Heart left ventricle (tissue), 16 donors: ENCODE measurements around the gene ZSCAN10. TPM values are rescaled to one million over a fixed set of nuclear protein-coding genes. Genes with fewer than 3 reads are reported as not detected.
"Not testable (repeated sequence)": the region's sequence is repeated elsewhere in the genome, so short reads cannot be mapped to it uniquely, and the experiment has no call there.

Experiments
- ATAC-seq, 4 donors: fragments of 200-7000 bp; cut with Tn5 transposase; one replicate each; pipeline ENCODE4 v1.9.1; 2020 to 2022; ENCODE audit warnings: moderate library complexity in 4 of 4, mild to moderate bottlenecking in 3 of 4, moderate number of reproducible peaks in 1 of 4
- DNase-seq, 5 donors: peaks; one replicate each; pipeline ENCODE4 v3.0.0-alpha.2; 2020
- H3K27ac ChIP-seq, 12 donors: fragments of 200-600 bp; sonication (generic) in 4 of 12; one replicate each; pipeline versions ENCODE4 v1.5.0 to v1.8.0; 2016 to 2022; ENCODE audit warnings: mild to moderate bottlenecking in 2 of 12
- H3K27me3 ChIP-seq, 9 donors: fragments of 200-600 bp; sonication (generic) in 2 of 9; one replicate each; pipeline versions ENCODE4 v1.5.1 to v1.8.0; 2016 to 2022; ENCODE audit warnings: mild to moderate bottlenecking in 3 of 9
- H3K36me3 ChIP-seq, 9 donors: fragments of 200-600 bp; sonication (generic) in 2 of 9; one replicate each; pipeline versions ENCODE4 v1.5.0 to v1.8.0; 2018 to 2022; ENCODE audit warnings: mild to moderate bottlenecking in 2 of 9
- H3K4me1 ChIP-seq, 12 donors: fragments of 200-600 bp; sonication (generic) in 4 of 12; one replicate each; pipeline versions ENCODE4 v1.5.0 to v1.8.0; 2016 to 2022; ENCODE audit warnings: mild to moderate bottlenecking in 3 of 12
- H3K4me3 ChIP-seq, 12 donors: fragments of 200-600 bp; sonication (generic) in 4 of 12; one replicate each; pipeline versions ENCODE4 v1.5.0 to v1.8.0; 2017 to 2022; ENCODE audit warnings: mild to moderate bottlenecking in 9 of 12, moderate library complexity in 4 of 12
- H3K9me3 ChIP-seq, 12 donors: fragments of 200-600 bp; sonication (generic) in 4 of 12; one replicate each; pipeline versions ENCODE4 v1.5.0 to v1.8.0; 2016 to 2022; ENCODE audit warnings: mild to moderate bottlenecking in 1 of 12
- CTCF ChIP-seq, 12 donors: fragments of 200-600 bp; sonication (generic) in 4 of 12; IDR thresholded peaks; one replicate each; pipeline versions ENCODE4 v1.5.0 to v1.8.0; 2018 to 2022; ENCODE audit warnings: antibody characterized with exemption in 12 of 12, mild to moderate bottlenecking in 5 of 12
- POLR2A ChIP-seq, 2 donors: fragments of 450-650 bp; IDR thresholded peaks; one replicate each; pipeline ENCODE4 v1.6.1; 2017; ENCODE audit warnings: antibody characterized with exemption in 2 of 2, mild to moderate bottlenecking in 2 of 2, moderate library complexity in 2 of 2
- WGBS, 4 donors: extraction: QIAGEN DNeasy Blood & Tissue Kit in 2 of 4; methylation state at CpG; one replicate each; pipeline versions ENCODE4 v1.1.5 to v1.1.7; 2013 to 2018; 5-methylcytosine and 5-hydroxymethylcytosine counted together
- intact Hi-C, 10 donors: fragments of 100-400 bp; cut with DNase I; formaldehyde crosslinking; loops; one replicate each; pipeline versions ENCODE4 v1.11.1 to v1.14.2; 2022
- polyA plus RNA-seq, 2 donors: library from polyadenylated mRNA; stranded (reverse); fragments of 200-250 nt; gene quantifications; one replicate each; pipeline ENCODE4 v1.2.3, GENCODE V29; 2013
- total RNA-seq, 9 donors: library from RNA; depleted of rRNA in 2 of 9; stranded (reverse); fragments of >200 nt in 2 of 9; fragmentation: NEBNext Ultra II Directional in 3 of 9; extraction: Animal tissue kit (Norgen Biotek cat#: 25700) in 3 of 9; gene quantifications; one replicate each; pipeline versions ENCODE4 v1.1.0 to v1.2.4, GENCODE V29; 2016 to 2023
- donor health status: ischemic (EF 13 %, LVEDD 7.1; RV severe dilation, severe dysfunction).
- donor health status: healthy with polysubstance abuse.
- donor health status: DM: no; HTN: yes; CAD: no.
- donor health status: DM: no; HTN: no; CAD: no.
- donor health status: ischemic (EF 25% LVEDD 6.9; RV normal size, moderate dysfunction).
- donor health status: ischemic (EF 25% LVEDD 5.7; RV mildly dilated, moderate dysfunction).
- donor health status: healthy.
- donor health status: DM: yes; HTN: yes; CAD: no.
- donor health status: ischemic (EF 35%, LVEDD 5.7; RV mildly dilated, moderate dysfunction).
- donor health status: nonischemic (EF 11% LVEDD 7.7; RV severe dilation, severe dysfunction).
- donor health status: DM: yes; HTN: yes; CAD: no.
- donor health status: PGD.
- donor health status: ischemic (EF 29% LVEDD 5.4; RV normal size, mild dysfunction).
- donor health status: nonischemic (EF 23%, LVEDD 6.1; RV moderate dilation, normal function).

Gene ZSCAN10
- total and polyA plus RNA-seq, 11 donors = not detected

- 67 to 91% (median 79%) methylated on average over 5 to 6 of the region's 6 CpGs for WGBS, 4 donors
- Histone ChIP-seq H3K27me3 (no peaks in the 10 kb centered on the region), H3K9me3 (no peaks in the 10 kb centered on the region), H3K4me1 (peaks cover 0 to 24% (median 0%) of the 10 kb centered on the region in 12 donors), H3K27ac (peak overlapping the region in 2 of 12 donors; percentile 9 to 83), H3K4me3 (no peak overlapping the region), H3K36me3 (peaks cover 0 to 20% (median 4%) of the 10 kb centered on the region in 9 donors)
- TF ChIP-seq POLR2A (IDR thresholded peaks at IDR 0.05) (no peak), CTCF (IDR thresholded peaks at IDR 0.05) (no peak)
- DNase-seq (peak in 1 of 5 donors; percentile 10), ATAC-seq (no peak)
- intact Hi-C loops = no loop called here
These were observed 22.5 kb downstream of the ZSCAN10 start for GRCh38 chr16:3076577-3076976.

GRCh38 chr16:3075946-3076345, 23.1 kb downstream of the ZSCAN10 start:
- H3K9me3 ChIP-seq, H3K27me3 ChIP-seq, ATAC-seq, intact Hi-C loops, DNase-seq, H3K4me3 ChIP-seq: not testable (repeated sequence)
- Histone ChIP-seq H3K4me1 (peaks cover 0 to 31% (median 0%) of the 10 kb centered on the region in 12 donors), H3K27ac (peak overlapping the region in 2 of 12 donors; percentile 9 to 83), H3K36me3 (peaks cover 0 to 17% (median 4%) of the 10 kb centered on the region in 9 donors)
- WGBS, 4 donors = 84 to 95% (median 90%) methylated on average over 6 of the region's 6 CpGs

- Histone ChIP-seq H3K9me3 (no peaks in the 10 kb centered on the region), H3K27me3 (no peaks in the 10 kb centered on the region), H3K27ac (peak overlapping the region in 4 of 12 donors; percentile 29 to 83 (median 50)), H3K4me1 (peaks cover 0 to 31% (median 0%) of the 10 kb centered on the region in 12 donors), H3K36me3 (peaks cover 0 to 13% (median 4%) of the 10 kb centered on the region in 9 donors), H3K4me3 (no peak overlapping the region)
- WGBS, 4 donors = 12 to 40% (median 25%) methylated on average over 3 to 10 of the region's 10 CpGs
- TF ChIP-seq POLR2A (IDR thresholded peaks at IDR 0.05) = no peak
- no peak for TF ChIP-seq CTCF (IDR thresholded peaks at IDR 0.05)
- DNase-seq = peak in 4 of 5 donors; percentile 44 to 76 (median 68)
- peak; percentile 27 to 76 (median 57) for ATAC-seq
- intact Hi-C loops = no loop called here
These were observed 23.6 kb downstream of the ZSCAN10 start for GRCh38 chr16:3075523-3075915.

- DNase-seq = peak in 2 of 5 donors; percentile 34 to 45
- no peaks in the 10 kb centered on the region for H3K27me3 ChIP-seq
- intact Hi-C loops = no loop called here
- peak overlapping the region in 4 of 12 donors; percentile 29 to 83 (median 50) for H3K27ac ChIP-seq
- H3K9me3 ChIP-seq = no peaks in the 10 kb centered on the region
- peaks cover 0 to 13% (median 4%) of the 10 kb centered on the region in 9 donors for H3K36me3 ChIP-seq
- ATAC-seq = peak in 3 of 4 donors; percentile 30 to 76 (median 46)
- TF ChIP-seq CTCF (IDR thresholded peaks at IDR 0.05) = no peak
- no peak for TF ChIP-seq POLR2A (IDR thresholded peaks at IDR 0.05)
- H3K4me3 ChIP-seq = no peak overlapping the region
- WGBS, 4 donors = 67 to 73% (median 69%) methylated on average over 9 of the region's 9 CpGs
- peaks cover 0 to 31% (median 0%) of the 10 kb centered on the region in 12 donors for H3K4me1 ChIP-seq
These were observed 24.1 kb downstream of the ZSCAN10 start for GRCh38 chr16:3074860-3075522.
